ENCODE measurements around the gene GRIN1.

Gene GRIN1

GRCh38 chr9:137176302-137177182 lies 37.6 kb downstream of the GRIN1 start:
- H3K27me3 ChIP-seq (replicated peaks in 2 of 5; ENCODE audit: control insufficient read depth in 4 of 5, insufficient read depth in 5 of 5, low read length in 4 of 5) = peaks cover 0 to 4% (median 0%) of the 10 kb centered on the region in 5 experiments
- peaks cover 0 to 32% (median 21%) of the 10 kb centered on the region in 4 experiments for H3K4me1 ChIP-seq (ENCODE audit: control extremely low read depth in 1 of 4, control insufficient read depth in 4 of 4, insufficient read depth in 4 of 4, low read length in 3 of 4)
- peak in 2 of 3 donors; percentile 49 to 55 for DNase-seq
- no peaks in the 10 kb centered on the region for H3K9me3 ChIP-seq (ENCODE audit: control extremely low read depth in 1 of 5, control insufficient read depth in 4 of 5, insufficient read depth in 2 of 5, low read depth in 1 of 5, low read length in 4 of 5)
- ChIA-PET CTCF (interaction anchor here (0.7 to 5.0 kb wide), 14 partner anchors 8 to 64 kb away, joined by 3 to 33 read pairs (median 3); partner anchors contain the start of genes ANAPC2, RNF224, SSNA1 and TUBB4B), POLR2A (interaction anchor here (0.8 kb wide), 1 partner anchor 49 kb away, joined by 3 read pairs; no protein-coding TSS in a partner anchor)
- WGBS (ENCODE audit: insufficient coverage) = 68% methylated on average over 17 of the region's 17 CpGs
- no peak overlapping the region for H3K27ac ChIP-seq (ENCODE audit: insufficient read depth in 1 of 2, low read depth in 1 of 2, low read length in 2 of 2, poor library complexity in 1 of 2, severe bottlenecking in 2 of 2)
- no peak overlapping the region for H3K4me3 ChIP-seq (ENCODE audit: control insufficient read depth in 1 of 7, extremely low read depth in 1 of 7, insufficient read depth in 4 of 7, low read depth in 2 of 7, low read length in 6 of 7)
- peaks cover 0 to 38% (median 23%) of the 10 kb centered on the region in 4 experiments for H3K36me3 ChIP-seq (ENCODE audit: control insufficient read depth in 4 of 4, insufficient read depth in 4 of 4, low read length in 3 of 4)

- no peak for DNase-seq
- POLR2A ChIA-PET = no interaction called here
- peaks cover 0 to 53% (median 36%) of the 10 kb centered on the region in 4 experiments for H3K36me3 ChIP-seq (ENCODE audit: control insufficient read depth in 4 of 4, insufficient read depth in 4 of 4, low read length in 3 of 4)
- CTCF ChIA-PET = interaction anchor here (1.1 to 5.0 kb wide), 3 partner anchors 10 to 48 kb away, joined by 3 to 33 read pairs (median 4); partner anchors contain the start of genes ANAPC2, CYSRT1 and SSNA1
- H3K4me1 ChIP-seq (ENCODE audit: control extremely low read depth in 1 of 4, control insufficient read depth in 4 of 4, insufficient read depth in 4 of 4, low read length in 3 of 4) = peaks cover 0 to 14% (median 10%) of the 10 kb centered on the region in 4 experiments
- H3K9me3 ChIP-seq (ENCODE audit: control extremely low read depth in 1 of 5, control insufficient read depth in 4 of 5, insufficient read depth in 2 of 5, low read depth in 1 of 5, low read length in 4 of 5) = no peaks in the 10 kb centered on the region
- 94% methylated on average over 18 of the region's 23 CpGs for WGBS (ENCODE audit: insufficient coverage)
- H3K27ac ChIP-seq (ENCODE audit: insufficient read depth in 1 of 2, low read depth in 1 of 2, low read length in 2 of 2, poor library complexity in 1 of 2, severe bottlenecking in 2 of 2) = no peak overlapping the region
- no peaks in the 10 kb centered on the region for H3K27me3 ChIP-seq (replicated peaks in 2 of 5; ENCODE audit: control insufficient read depth in 4 of 5, insufficient read depth in 5 of 5, low read length in 4 of 5)
- H3K4me3 ChIP-seq (ENCODE audit: control insufficient read depth in 1 of 7, extremely low read depth in 1 of 7, insufficient read depth in 4 of 7, low read depth in 2 of 7, low read length in 6 of 7) = no peak overlapping the region
Observed at GRCh38 chr9:137178201-137178938, 39.4 kb downstream of the GRIN1 start.

GRCh38 chr9:137178939-137179630 lies 40.1 kb downstream of the GRIN1 start:
- Histone ChIP-seq H3K36me3 (ENCODE audit: control insufficient read depth in 4 of 4, insufficient read depth in 4 of 4, low read length in 3 of 4) (peaks cover 0 to 60% (median 42%) of the 10 kb centered on the region in 4 experiments), H3K27ac (ENCODE audit: insufficient read depth in 1 of 2, low read depth in 1 of 2, low read length in 2 of 2, poor library complexity in 1 of 2, severe bottlenecking in 2 of 2) (no peak overlapping the region), H3K9me3 (ENCODE audit: control extremely low read depth in 1 of 5, control insufficient read depth in 4 of 5, insufficient read depth in 2 of 5, low read depth in 1 of 5, low read length in 4 of 5) (no peaks in the 10 kb centered on the region), H3K27me3 (replicated peaks in 2 of 5; ENCODE audit: control insufficient read depth in 4 of 5, insufficient read depth in 5 of 5, low read length in 4 of 5) (no peaks in the 10 kb centered on the region), H3K4me1 (ENCODE audit: control extremely low read depth in 1 of 4, control insufficient read depth in 4 of 4, insufficient read depth in 4 of 4, low read length in 3 of 4) (peaks cover 0 to 8% (median 6%) of the 10 kb centered on the region in 4 experiments), H3K4me3 (ENCODE audit: control insufficient read depth in 1 of 7, extremely low read depth in 1 of 7, insufficient read depth in 4 of 7, low read depth in 2 of 7, low read length in 6 of 7) (no peak overlapping the region)
- POLR2A ChIA-PET = no interaction called here
- WGBS (ENCODE audit: insufficient coverage) = 94% methylated on average over 11 of the region's 19 CpGs
- CTCF ChIA-PET = interaction anchor here (1.1 to 5.0 kb wide), 3 partner anchors 10 to 49 kb away, joined by 3 to 33 read pairs (median 4); partner anchors contain the start of genes ANAPC2, CYSRT1 and SSNA1
- DNase-seq = no peak

GRCh38 chr9:137179761-137180160 lies 40.8 kb downstream of the GRIN1 start:
- CTCF ChIA-PET = interaction anchor here (1.1 to 1.4 kb wide), 2 partner anchors 9 to 49 kb away, joined by 3 to 4 read pairs; partner anchors contain the start of genes ANAPC2 and SSNA1
- H3K27me3 ChIP-seq (replicated peaks in 2 of 5; ENCODE audit: control insufficient read depth in 4 of 5, insufficient read depth in 5 of 5, low read length in 4 of 5) = no peaks in the 10 kb centered on the region
- POLR2A ChIA-PET = no interaction called here
- H3K9me3 ChIP-seq (ENCODE audit: control extremely low read depth in 1 of 5, control insufficient read depth in 4 of 5, insufficient read depth in 2 of 5, low read depth in 1 of 5, low read length in 4 of 5) = no peaks in the 10 kb centered on the region
- peaks cover 0 to 67% (median 46%) of the 10 kb centered on the region in 4 experiments for H3K36me3 ChIP-seq (ENCODE audit: control insufficient read depth in 4 of 4, insufficient read depth in 4 of 4, low read length in 3 of 4)
- H3K4me3 ChIP-seq (ENCODE audit: control insufficient read depth in 1 of 7, extremely low read depth in 1 of 7, insufficient read depth in 4 of 7, low read depth in 2 of 7, low read length in 6 of 7) = no peak overlapping the region
- no peak for DNase-seq
- H3K4me1 ChIP-seq (ENCODE audit: control extremely low read depth in 1 of 4, control insufficient read depth in 4 of 4, insufficient read depth in 4 of 4, low read length in 3 of 4) = peaks cover 0 to 6% (median 5%) of the 10 kb centered on the region in 4 experiments
- H3K27ac ChIP-seq (ENCODE audit: insufficient read depth in 1 of 2, low read depth in 1 of 2, low read length in 2 of 2, poor library complexity in 1 of 2, severe bottlenecking in 2 of 2) = no peak overlapping the region
- 92% methylated on average over 15 of the region's 17 CpGs for WGBS (ENCODE audit: insufficient coverage)

GRCh38 chr9:137180491-137180890 lies 41.5 kb downstream of the GRIN1 start:
- 98% methylated on average over 20 of the region's 20 CpGs for whole genome bisulfite sequencing (ENCODE audit: insufficient coverage)
- Histone ChIP-seq H3K27me3 (replicated peaks in 2 of 5; ENCODE audit: control insufficient read depth in 4 of 5, insufficient read depth in 5 of 5, low read length in 4 of 5) (no peaks in the 10 kb centered on the region), H3K36me3 (ENCODE audit: control insufficient read depth in 4 of 4, insufficient read depth in 4 of 4, low read length in 3 of 4) (peaks cover 0 to 74% (median 49%) of the 10 kb centered on the region in 4 experiments), H3K4me3 (ENCODE audit: control insufficient read depth in 1 of 7, extremely low read depth in 1 of 7, insufficient read depth in 4 of 7, low read depth in 2 of 7, low read length in 6 of 7) (no peak overlapping the region), H3K27ac (ENCODE audit: insufficient read depth in 1 of 2, low read depth in 1 of 2, low read length in 2 of 2, poor library complexity in 1 of 2, severe bottlenecking in 2 of 2) (no peak overlapping the region), H3K4me1 (ENCODE audit: control extremely low read depth in 1 of 4, control insufficient read depth in 4 of 4, insufficient read depth in 4 of 4, low read length in 3 of 4) (peaks cover 0 to 6% (median under 1%) of the 10 kb centered on the region in 4 experiments), H3K9me3 (ENCODE audit: control extremely low read depth in 1 of 5, control insufficient read depth in 4 of 5, insufficient read depth in 2 of 5, low read depth in 1 of 5, low read length in 4 of 5) (no peaks in the 10 kb centered on the region)
- ChIA-PET CTCF (interaction anchor here (1.4 kb wide), 1 partner anchor 8 kb away, joined by 4 read pairs; the partner anchor contains the start of genes ANAPC2 and SSNA1), POLR2A (no interaction called here)
- DNase-seq = no peak

- H3K27ac ChIP-seq (ENCODE audit: insufficient read depth in 1 of 2, low read depth in 1 of 2, low read length in 2 of 2, poor library complexity in 1 of 2, severe bottlenecking in 2 of 2) = no peak overlapping the region
- no peaks in the 10 kb centered on the region for H3K27me3 ChIP-seq (replicated peaks in 2 of 5; ENCODE audit: control insufficient read depth in 4 of 5, insufficient read depth in 5 of 5, low read length in 4 of 5)
- WGBS (ENCODE audit: insufficient coverage) = 92% methylated on average over 20 of the region's 22 CpGs
- ChIA-PET POLR2A (no interaction called here), CTCF (no interaction called here)
- no peaks in the 10 kb centered on the region for H3K9me3 ChIP-seq (ENCODE audit: control extremely low read depth in 1 of 5, control insufficient read depth in 4 of 5, insufficient read depth in 2 of 5, low read depth in 1 of 5, low read length in 4 of 5)
- peaks cover 0 to 11% (median 4%) of the 10 kb centered on the region in 4 experiments for H3K4me1 ChIP-seq (ENCODE audit: control extremely low read depth in 1 of 4, control insufficient read depth in 4 of 4, insufficient read depth in 4 of 4, low read length in 3 of 4)
- H3K36me3 ChIP-seq (ENCODE audit: control insufficient read depth in 4 of 4, insufficient read depth in 4 of 4, low read length in 3 of 4) = peaks cover 0 to 86% (median 59%) of the 10 kb centered on the region in 4 experiments
- DNase-seq = no peak
- no peak overlapping the region for H3K4me3 ChIP-seq (ENCODE audit: control insufficient read depth in 1 of 7, extremely low read depth in 1 of 7, insufficient read depth in 4 of 7, low read depth in 2 of 7, low read length in 6 of 7)
Observed at GRCh38 chr9:137181680-137182079, 42.7 kb downstream of the GRIN1 start.

All from common myeloid progenitor, CD34-positive (primary cell).